HG03103 (cell line): Measurements from ENCODE around the gene C2orf76.
"Not testable (repeated sequence)": the region's sequence is repeated elsewhere in the genome, so short reads cannot be mapped to it uniquely, and the experiment has no call there.

Experiments used
- ATAC-seq: cut with Tn5 transposase; IDR thresholded peaks from one replicate; pipeline ENCODE4 v1.9.1; 2021; ENCODE audit warnings: low read depth; ENCODE audit not compliant: unreplicated experiment

C2orf76 gene

DNA sequence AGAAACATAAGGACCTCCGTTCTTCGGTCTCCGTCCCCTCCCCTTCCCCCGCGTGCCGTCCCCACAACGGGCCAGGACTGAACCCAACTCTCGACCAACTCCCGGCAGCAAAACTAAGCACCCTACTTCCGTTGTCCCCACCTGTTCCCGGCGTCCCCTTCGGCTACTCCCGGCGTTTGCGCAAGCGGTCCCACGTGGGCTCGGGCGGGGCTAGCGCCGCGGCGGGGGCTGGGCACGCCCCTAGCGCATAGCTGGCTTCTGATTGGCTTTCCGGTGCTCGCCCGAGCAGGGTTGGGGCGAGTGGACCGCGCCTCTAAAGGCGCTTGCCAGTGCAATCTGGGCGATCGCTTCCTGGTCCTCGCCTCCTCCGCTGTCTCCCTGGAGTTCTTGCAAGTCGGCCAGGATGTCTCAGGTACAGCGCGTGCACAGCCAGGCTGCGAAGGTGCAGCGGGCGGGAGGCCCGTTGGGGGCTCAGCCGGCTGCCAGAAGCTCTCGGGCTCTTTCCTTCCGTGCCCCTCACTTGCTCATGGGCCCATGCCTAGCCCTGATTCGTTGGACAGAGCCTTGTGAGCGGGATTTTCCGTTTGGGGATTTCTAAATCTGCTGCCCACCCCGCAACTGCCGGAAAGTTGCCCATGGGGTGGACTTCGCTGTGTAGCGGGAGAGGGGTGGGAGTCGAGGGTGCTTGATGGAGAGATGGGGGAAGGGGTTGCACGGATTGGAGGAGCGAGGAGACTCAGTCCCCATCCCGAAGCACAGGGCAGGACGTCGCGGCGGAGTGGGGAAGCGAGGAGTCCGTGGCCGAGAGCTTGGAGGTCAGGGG is at the start of gene C2orf76, which contains the start of gene DBI:
Gene C2orf76 (minus strand): TSS at position 186 of the 823 bp plus-strand sequence. CDS start 26,875 bp downstream, outside the sequence.
Gene DBI (plus strand): TSS at position 329 of the 823 bp plus-strand sequence. CDS start 75 bp downstream, at position 404.
- peak; percentile 93 for ATAC-seq

DNA sequence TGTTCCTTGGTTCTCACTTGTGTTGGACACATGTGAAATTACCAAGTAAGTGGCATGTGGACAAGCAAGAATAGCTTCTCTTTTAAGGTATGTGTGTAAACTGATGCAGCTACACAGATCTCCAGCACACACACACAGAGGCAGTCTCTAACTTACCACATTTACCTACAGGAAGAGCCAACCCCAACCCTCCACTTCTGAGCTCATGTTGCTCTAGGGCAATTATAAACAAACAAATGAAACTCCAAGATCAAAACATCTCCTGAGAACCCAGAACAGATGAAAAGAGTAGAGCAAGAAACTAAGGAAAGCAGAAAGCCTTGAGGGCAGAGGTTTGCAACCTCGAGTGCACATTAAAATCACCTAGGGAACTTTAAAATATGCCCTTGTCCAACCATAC is 49.0 kb upstream of the C2orf76 start:
- ATAC-seq = no peak

DNA sequence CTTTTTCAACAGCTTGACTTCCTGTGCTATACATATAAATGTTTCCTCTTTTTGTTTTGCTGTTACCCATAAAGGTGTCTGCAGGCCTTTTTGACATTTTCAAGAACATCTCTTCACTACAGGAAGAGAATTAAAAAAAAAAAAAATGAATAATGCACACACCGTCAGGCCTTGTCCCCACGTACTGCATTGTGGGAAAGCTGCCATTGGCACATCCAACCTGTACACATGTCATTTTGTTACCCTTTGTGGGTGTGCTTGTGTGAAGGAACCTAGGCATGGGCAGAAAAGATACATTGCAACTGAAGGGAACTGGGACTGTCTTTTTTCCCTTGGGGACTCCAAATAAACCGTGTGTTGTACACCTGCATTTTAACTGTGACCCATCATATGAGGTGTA is 48.3 kb upstream of the C2orf76 start:
- no peak for ATAC-seq

DNA sequence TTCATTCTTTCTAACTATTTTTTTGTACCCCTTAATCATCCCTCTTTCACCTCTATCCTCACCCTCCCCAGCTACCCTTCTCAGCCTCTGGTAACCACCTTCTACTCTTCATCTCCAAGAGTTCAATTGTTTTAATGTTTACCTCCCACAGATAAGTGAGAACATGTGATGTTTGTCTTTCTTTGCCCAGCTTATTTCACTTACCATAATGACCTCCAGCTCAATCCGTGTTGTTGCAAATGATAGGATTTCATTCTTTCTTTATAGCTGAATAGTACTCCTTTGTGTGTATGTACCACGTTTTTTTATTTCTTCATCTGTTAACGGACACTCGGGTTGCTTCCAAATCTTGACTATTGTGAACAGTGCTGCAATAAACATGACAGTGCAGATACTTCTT is 42.9 kb upstream of the C2orf76 start:
- no peak for ATAC-seq

DNA sequence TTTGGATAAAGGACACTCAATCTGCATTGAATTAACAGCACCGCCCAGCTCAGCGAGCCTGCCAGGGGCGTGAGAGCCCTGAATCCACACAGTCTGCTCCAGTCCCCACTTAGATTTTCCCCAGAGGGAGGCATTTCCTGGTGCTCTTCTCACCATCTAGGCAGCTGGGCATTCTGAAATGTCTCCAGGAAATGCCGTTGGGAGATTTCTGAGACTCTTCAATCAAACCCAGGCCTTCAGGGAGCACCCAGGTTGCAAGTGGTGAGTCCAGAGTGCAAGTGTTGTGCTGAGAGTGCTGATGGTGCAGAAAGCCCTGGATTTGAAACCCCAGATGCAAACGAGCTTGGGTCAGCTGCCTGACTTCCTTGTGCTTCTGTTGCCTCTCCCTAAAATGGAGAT is 41.6 kb upstream of the C2orf76 start:
- ATAC-seq = no peak

DNA sequence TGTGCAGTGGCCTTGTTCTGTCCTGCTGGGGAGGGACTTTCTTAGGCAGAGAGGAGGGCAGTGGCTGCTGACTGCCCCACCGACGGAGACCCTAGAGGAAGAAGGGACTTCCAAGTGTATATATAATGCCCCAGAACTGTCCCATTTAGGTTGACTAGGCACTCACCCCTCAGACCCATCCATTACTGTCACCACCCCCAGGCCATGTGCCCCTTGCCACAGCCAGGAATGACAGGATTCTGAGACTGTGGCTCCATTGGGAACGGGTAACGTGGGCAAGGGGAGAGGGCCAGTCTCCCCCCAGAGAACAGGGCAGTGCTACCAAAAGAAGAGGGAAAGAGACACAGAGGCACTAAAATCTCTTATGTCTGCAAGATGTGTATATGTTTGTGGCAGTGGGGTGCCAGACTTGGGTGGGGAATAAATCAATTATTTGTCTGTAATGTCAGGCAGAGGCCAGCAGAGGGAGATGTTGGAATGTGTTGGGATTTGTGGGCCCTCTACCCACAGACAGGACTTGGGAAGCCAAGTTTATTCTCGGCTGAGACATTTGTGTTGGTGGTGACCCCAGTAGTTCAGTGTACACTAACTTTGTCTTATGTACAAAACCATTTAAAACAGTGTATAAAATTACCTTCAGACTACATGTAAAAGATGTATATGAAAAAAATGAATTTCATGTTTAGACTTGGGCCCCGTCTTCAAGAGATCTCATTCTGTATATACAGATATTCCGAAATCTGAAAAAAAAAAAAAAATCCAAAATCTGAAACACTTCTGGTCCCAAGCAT is 41.0 kb upstream of the C2orf76 start:
- no peak for ATAC-seq

DNA sequence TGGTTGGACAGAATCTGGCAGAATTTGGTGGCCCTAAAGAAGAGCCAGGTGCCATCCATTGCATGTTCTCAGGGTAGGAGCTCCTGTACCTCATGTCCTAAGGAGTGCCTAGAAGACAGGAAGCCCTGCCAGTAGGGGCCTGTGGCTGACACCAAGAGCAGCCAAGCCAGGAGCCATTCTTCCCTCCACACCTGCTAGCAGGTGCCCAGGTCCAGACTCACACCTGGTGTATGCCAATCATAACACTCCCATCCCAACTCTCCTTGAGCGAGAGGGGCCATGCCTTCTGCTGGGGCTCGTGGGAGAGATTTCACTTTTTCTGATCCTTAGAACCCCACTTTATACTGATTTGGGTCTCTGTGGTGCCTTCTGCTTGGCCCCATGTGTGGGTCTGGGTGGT is 38.5 kb upstream of the C2orf76 start:
- no peak for ATAC-seq

DNA sequence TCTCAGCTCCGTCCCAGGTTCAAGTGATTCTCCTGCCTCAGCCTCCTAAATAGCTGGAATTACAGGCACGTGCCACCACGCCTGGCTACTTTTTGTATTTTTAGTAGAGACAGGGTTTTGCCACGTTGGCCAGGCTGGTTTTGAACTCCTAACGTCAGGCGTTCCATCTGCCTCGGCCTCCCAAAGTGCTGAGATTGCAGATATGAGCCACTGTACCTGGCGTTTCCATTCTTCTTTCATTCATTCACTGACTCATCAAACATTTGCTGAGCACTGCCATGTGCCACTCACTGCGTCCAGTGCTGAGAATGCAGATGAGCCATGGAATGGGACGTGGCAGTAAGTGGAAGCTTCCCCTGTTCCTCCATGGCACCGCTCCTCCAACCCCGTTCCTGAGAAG is 37.0 kb upstream of the C2orf76 start:
- not testable (repeated sequence) for ATAC-seq

DNA sequence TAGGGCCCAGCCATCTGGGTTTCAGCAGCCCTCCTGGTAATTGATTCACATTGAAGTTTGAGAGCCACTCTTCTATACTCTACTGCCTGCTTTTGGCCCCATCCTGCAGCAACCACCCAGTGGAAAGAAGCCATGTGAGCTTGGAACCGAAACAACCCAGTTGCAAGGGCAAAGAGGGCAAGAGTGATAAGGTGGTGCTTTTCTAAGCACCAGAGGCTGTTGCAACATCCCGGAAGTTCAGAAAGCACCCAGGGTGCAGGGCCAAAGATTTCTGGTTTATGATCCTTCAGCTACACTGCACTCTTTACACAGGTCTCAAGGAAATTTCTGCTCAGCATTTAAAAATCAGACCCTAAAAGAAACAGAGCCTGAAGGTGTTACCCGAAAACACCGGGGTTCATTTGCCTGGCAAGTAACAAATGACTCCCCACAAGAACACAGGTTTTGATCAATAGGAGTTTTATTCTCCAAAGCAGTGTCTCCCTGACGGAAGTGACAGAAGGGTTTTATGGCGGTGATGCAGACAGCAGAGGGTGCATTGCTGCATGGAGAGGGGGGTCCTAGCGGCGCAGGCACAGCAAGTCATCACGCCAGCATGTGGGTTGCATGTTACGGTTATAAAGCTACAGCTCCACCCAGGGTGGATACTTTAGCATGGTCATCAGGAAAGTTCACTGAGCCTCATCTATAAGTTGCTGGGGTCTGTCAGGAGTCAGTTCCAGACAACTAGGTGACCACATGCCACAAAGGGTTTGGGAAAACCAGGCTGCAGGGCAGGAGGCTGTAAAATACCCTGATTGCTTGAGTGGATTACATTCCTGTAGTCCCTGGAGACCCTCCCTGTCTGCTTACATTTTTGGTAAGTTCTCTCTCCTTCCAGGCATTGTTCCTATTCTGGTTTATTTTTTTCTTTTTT is 36.3 kb upstream of the C2orf76 start:
- ATAC-seq = no peak

DNA sequence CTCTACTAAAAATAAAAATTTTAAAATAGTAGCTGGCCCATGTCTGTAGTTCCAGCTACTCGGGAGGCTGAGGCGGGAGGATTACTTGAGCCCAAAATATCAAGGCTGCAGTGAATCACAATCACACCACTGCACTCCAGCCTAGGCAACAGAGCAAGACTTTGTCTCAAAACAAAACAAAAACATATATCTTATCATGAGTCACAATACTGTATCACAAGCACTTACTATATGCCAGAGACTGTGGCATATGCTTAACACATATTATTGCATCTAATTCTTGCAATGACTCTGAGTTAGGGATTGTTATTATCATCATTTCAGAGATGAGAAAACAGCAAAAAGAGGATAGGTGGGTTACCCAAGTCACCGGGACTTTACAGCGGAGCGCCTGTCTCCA is 35.5 kb upstream of the C2orf76 start:
- ATAC-seq = no peak

DNA sequence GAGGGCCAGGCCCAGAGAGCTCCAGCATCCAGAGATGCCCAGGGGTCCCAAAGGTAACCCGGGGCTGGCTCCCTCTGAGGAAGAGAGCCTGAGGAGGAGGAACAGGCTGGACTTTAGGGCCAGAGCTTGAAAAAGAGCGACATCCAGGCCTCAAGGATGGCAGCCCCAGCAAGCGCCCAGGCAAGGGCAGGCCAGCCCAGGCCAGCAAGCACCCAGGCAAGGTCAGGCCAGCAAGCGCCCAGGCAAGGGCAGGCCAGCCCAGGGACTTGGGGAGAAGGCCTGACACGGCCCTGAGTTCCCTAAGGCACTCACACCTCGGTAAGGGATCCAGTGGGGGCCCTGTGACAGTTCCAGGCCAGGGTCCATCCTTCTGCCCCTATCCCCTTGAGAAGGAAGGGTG is 30.6 kb upstream of the C2orf76 start:
- no peak for ATAC-seq

DNA sequence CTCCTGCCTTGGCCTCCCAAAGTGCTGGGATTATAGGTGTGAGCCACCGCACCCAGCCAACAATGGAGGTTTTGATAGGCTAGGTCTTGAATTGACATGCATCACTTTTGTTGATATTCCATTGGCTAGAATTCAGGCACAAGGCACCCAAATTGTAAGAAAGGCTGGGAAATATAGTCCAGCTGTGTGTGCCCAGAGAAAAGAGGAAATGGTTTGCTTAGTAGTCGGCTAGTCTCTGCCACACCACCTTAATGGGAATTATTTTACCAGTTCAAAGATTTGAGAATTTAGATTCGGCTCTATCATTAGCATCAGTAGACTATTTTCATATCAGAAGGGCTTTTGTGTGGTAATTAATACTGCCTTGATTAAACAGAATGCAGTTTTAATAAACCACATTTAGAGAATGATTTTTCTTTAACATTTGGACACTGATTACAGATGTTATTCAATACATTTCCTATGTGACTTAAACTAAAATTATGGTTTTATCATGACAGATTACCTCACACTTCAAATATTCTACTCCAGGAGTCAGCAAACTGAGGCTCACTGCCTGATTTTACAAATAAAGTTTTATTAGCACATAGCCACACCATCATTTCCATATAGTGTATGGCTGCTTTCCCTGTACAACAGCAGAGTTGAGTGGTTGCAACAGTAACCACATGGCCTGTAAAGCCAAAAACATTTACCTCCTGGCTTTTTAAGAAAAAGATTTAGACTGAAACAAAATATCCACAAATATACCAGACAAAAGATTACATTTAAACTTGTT is 27.5 kb upstream of the C2orf76 start:
- ATAC-seq = no peak

DNA sequence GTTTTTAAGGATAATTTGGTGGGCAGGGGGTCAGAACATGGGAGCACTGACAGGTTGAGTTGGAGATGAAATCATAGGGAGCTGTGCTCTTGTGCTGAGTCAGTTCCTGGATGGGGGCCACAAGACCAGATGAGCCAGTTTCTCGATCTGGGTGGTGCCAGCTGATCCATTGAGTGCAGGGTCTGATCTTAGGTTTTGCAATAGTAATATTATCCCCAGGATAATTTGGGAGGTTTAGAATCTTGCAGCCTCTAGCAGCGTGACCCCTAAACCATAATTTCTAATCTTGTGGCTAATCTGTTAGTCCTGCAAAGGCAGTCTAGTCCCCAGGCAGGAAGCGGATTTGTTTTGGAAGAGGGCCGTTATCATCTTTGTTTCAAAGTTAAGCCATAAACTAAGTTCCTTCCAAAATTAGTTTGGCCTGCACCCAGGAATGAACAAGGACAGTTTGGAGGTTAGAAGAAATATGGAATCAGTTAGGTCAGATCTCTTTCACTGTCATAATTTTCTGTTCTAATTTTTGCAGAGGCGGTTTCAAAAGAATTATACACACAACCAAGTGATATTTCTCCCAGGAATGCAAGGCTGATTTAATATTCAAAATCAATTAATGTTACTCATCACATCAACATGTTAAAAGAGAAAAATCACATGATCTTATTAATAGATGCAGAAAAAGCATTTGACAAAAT is 23.1 kb upstream of the C2orf76 start:
- ATAC-seq = no peak

DNA sequence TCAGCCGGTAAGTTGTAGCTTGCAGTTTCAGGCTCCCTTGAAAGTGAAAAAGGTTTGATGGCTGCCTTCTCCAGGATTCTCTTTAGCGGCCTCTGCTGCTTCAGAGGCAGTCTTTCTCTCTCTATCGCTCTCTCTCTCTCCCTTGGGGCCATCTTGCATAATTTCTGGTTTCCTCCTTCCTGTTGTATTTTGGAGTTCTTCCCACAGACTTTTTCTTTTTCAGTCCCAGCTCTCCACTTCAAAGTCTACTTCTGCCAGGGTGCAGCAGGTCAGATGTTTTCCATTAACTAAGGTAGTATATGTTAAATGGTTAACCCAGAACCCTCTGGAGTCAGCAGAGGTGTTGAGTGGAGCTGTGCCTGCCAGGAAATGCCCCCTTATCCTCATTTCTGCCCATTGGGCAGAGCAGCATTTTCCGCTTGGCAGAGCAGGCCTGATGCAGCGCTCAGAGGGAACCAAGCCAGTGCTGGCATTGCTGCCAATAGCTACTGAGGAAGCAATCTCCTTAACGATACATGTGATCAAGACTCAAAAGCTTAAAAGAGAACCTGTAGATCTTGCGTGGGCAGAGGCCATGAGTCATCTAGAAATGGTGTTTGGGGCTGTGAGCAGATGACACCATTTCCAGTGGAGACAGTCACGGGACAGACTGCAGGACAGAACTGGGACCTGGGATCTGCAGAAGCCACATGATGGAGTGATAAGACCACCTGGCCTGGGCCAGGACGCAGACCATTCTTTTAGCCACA is 20.9 kb upstream of the C2orf76 start:
- ATAC-seq = peak; percentile 77

DNA sequence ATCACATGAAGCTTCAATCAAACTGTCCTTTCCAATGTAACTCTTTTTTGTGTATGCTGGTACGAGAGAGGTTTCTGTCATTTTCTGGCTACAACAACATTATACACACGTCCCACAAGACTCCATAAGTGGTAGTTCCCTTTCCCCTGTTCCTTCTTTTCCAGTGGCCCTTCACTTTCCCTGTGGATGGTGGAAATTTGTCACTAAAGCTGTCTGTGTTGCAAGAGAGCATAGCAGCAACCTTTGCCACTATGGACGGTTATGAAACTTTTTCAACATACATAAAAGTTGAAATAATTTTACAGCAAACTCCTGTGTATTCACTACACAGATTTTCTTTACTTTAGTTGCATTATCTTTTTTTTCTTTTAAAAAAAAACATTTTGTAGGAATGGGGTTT is 18.8 kb upstream of the C2orf76 start:
- ATAC-seq = no peak

DNA sequence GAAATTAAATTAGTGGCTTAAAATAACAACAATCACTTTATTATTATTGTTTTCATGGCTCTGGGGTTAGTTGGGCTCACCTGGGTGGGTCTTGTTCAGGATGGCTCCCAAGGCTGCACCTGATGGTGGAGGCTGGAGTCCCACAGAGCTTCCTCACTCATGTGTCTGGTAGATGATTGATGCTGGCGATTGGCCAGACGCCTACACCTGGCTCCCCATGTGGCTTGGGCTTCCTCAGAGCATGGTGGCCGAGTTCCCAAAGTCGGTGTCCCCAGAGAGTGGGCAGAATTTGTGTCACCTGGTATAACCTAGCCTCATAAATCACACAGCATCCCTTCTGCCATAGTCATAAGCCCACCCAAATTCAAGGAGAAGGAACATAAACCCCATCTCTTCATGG is 18.3 kb upstream of the C2orf76 start:
- no peak for ATAC-seq

DNA sequence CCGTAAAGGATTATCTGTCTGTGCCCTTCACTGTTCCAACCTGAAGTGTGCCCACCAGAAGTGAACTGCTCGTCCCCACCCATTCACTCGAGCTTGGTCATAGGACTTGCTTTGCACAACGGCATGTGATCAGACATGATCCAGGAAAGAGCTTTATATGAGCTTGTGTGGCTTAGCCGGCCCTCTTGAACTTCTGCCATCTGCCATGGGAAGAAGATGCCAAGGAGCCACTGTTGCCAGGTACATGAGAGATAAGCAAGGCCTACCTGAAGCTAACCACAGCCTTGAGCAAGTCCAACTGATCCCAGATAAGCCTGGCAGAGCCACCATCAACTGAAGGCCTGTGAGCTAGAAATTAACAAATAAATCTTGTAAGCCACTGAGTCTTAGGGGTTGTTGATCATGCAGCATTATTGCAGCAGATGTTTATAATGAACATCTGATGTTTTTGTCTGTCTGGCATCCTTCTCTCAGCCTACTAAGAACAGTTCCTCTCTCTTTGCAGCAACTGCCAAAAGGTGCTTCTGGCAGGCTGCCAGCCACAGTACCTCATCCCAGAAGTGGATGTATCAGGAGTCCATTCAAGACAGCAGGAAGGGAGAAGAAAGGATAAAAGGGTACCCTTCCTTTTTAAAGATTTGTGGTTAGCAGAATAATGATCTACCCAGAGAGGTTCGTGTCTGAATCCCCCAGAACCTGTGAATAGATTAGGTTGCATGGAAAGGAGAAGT is 16.9 kb upstream of the C2orf76 start:
- ATAC-seq = no peak

DNA sequence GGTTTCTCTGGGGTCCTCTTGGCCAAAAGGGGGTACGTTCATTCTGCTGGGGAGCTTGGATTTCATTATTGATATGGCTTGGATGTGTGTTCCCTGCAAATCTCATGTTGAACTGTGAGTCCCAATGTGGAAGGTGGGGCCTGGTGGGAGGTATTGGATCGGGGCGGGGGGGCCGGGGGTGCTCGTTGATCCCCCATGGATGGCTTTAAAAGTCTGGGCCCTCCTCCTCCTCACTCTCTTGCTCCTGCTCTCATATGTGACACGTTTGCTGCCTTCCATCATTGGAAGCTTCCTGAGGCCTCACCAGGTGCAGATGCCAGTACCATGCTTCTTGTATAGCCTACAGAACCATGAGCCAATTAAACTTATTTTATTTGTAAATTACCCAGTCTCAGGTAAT is 11.9 kb upstream of the C2orf76 start:
- ATAC-seq = no peak
